ENCODE measurements around the gene CFAP99.

DNA sequence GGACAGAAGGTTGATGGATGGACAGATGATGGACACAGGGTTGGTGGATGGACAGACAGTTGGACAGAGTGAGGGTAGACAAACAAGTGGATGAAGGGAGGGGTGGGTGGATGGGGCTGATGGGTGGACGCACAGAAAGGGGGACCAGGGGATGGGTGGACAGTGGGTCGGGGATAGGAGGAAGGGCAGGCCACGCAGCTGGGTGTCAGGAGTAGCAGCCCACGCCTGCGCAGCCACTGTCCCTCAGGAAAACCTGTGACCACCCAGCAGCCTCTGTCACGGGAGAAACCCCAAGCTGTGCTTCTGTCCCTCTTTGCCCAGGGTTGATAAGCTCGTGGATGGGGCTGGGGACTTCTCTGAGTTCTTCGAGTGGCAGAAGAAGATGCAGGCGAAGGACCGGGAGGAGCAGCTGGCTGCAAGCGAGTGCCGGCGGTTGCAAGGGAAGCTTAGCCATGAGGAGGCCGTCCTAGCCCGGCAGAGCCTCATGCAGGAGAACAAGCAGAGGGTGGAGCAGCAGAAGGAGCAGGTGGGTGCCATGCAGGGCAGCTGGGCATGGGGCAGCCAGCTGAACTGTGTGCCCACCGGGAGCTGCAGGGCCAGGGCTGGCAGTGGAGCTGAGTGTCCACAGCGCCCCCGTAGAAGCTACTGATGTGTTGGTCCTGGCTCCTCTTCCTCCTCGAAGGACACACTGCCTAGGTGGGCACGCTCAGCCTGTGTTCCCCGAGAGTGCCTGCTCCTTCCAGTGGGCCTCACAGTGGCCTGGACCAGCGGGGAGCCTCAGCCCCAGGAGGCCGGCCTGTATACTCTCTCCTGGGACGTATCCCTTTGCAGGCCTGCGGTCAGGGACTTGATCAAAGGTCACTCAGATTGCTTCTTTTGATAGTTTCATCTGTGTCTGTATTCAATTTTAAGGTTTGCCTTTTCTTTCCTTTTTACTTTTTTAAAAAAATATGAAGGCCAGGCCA, 33.3 kb downstream of the CFAP99 start:
- TF ChIP-seq, protein P1, sequence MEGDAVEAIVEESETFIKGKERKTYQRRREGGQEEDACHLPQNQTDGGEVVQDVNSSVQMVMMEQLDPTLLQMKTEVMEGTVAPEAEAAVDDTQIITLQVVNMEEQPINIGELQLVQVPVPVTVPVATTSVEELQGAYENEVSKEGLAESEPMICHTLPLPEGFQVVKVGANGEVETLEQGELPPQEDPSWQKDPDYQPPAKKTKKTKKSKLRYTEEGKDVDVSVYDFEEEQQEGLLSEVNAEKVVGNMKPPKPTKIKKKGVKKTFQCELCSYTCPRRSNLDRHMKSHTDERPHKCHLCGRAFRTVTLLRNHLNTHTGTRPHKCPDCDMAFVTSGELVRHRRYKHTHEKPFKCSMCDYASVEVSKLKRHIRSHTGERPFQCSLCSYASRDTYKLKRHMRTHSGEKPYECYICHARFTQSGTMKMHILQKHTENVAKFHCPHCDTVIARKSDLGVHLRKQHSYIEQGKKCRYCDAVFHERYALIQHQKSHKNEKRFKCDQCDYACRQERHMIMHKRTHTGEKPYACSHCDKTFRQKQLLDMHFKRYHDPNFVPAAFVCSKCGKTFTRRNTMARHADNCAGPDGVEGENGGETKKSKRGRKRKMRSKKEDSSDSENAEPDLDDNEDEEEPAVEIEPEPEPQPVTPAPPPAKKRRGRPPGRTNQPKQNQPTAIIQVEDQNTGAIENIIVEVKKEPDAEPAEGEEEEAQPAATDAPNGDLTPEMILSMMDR (IDR thresholded peaks at IDR 0.05): no peak
- TF ChIP-seq EP300 (IDR thresholded peaks at IDR 0.05): no peak
- TF ChIP-seq POLR2A (IDR thresholded peaks at IDR 0.05): no peak
